ENCODE data around the gene DIO3. TPM values are rescaled to one million over a fixed set of nuclear protein-coding genes. Genes with fewer than 3 reads are reported as not detected.

The DIO3 gene
- total and polyA plus RNA-seq, 4 donors = 0.91 to 7.1 (median 1.4) TPM

GRCh38 chr14:101520621-101521472, 40.4 kb upstream of the DIO3 start:
- peak overlapping the region in 1 of 2 donors; percentile 51 for H3K27ac ChIP-seq (ENCODE audit: low read depth in 1 of 2, low read length in 1 of 2)
- WGBS, 2 donors = 77 to 88% methylated on average over 30 of the region's 30 CpGs

GRCh38 chr14:101521473-101521915, 39.8 kb upstream of the DIO3 start:
- 64 to 73% methylated on average over 17 of the region's 17 CpGs for WGBS, 2 donors
- Histone ChIP-seq H3K9ac (ENCODE audit: insufficient read depth in 1 of 2, low read length in 2 of 2) (no peak overlapping the region), H3K4me3 (no peak overlapping the region), H3K36me3 (ENCODE audit: control insufficient read depth in 4 of 4, insufficient read depth in 4 of 4, low read length in 4 of 4) (no peaks in the 10 kb centered on the region), H3K4me1 (ENCODE audit: control insufficient read depth in 5 of 5, insufficient read depth in 5 of 5, low read length in 5 of 5) (peaks cover 0 to 40% (median 11%) of the 10 kb centered on the region in 5 donors), H3K9me3 (ENCODE audit: control insufficient read depth in 4 of 4, insufficient read depth in 3 of 4, low read length in 3 of 4) (peaks cover 0 to under 1% (median 0%) of the 10 kb centered on the region in 4 donors), H3K27me3 (ENCODE audit: control insufficient read depth in 3 of 3, insufficient read depth in 3 of 3, low read length in 2 of 3) (no peaks in the 10 kb centered on the region), H3K27ac (ENCODE audit: low read depth in 1 of 2, low read length in 1 of 2) (peak overlapping the region in 1 of 2 donors; percentile 26)
- ATAC-seq (ENCODE audit: insufficient read depth, low FRiP score) = no peak
- TF ChIP-seq CTCF (IDR thresholded peaks at IDR 0.05; ENCODE audit: control extremely low read depth, extremely low read depth) = no peak
- no peak for DNase-seq

More at GRCh38 chr14:101520621-101521472, 40.4 kb upstream of the DIO3 start:
- H3K4me3 ChIP-seq = no peak overlapping the region
- no peak overlapping the region for H3K9ac ChIP-seq (ENCODE audit: insufficient read depth in 1 of 2, low read length in 2 of 2)
- ATAC-seq (ENCODE audit: insufficient read depth, low FRiP score) (no peak), DNase-seq (peak; percentile 70 to 90 (median 75))
- no peak for TF ChIP-seq CTCF (IDR thresholded peaks at IDR 0.05; ENCODE audit: control extremely low read depth, extremely low read depth)
- peaks cover 0 to 40% (median 11%) of the 10 kb centered on the region in 5 donors for H3K4me1 ChIP-seq (ENCODE audit: control insufficient read depth in 5 of 5, insufficient read depth in 5 of 5, low read length in 5 of 5)
- peaks cover 0 to 4% (median 0%) of the 10 kb centered on the region in 4 donors for H3K9me3 ChIP-seq (ENCODE audit: control insufficient read depth in 4 of 4, insufficient read depth in 3 of 4, low read length in 3 of 4)
- H3K27me3 ChIP-seq (ENCODE audit: control insufficient read depth in 3 of 3, insufficient read depth in 3 of 3, low read length in 2 of 3) = no peaks in the 10 kb centered on the region
- H3K36me3 ChIP-seq (ENCODE audit: control insufficient read depth in 4 of 4, insufficient read depth in 4 of 4, low read length in 4 of 4) = no peaks in the 10 kb centered on the region

GRCh38 chr14:101521978-101522377, 39.3 kb upstream of the DIO3 start:
- TF ChIP-seq CTCF (IDR thresholded peaks at IDR 0.05; ENCODE audit: control extremely low read depth, extremely low read depth) = no peak
- ATAC-seq (ENCODE audit: insufficient read depth, low FRiP score) = no peak
- 81 to 86% methylated on average over 8 of the region's 8 CpGs for WGBS, 2 donors
- peaks cover 0 to 37% (median 11%) of the 10 kb centered on the region in 5 donors for H3K4me1 ChIP-seq (ENCODE audit: control insufficient read depth in 5 of 5, insufficient read depth in 5 of 5, low read length in 5 of 5)
- H3K4me3 ChIP-seq = no peak overlapping the region
- no peaks in the 10 kb centered on the region for H3K9me3 ChIP-seq (ENCODE audit: control insufficient read depth in 4 of 4, insufficient read depth in 3 of 4, low read length in 3 of 4)
- DNase-seq = no peak
- H3K9ac ChIP-seq (ENCODE audit: insufficient read depth in 1 of 2, low read length in 2 of 2) = no peak overlapping the region
- H3K36me3 ChIP-seq (ENCODE audit: control insufficient read depth in 4 of 4, insufficient read depth in 4 of 4, low read length in 4 of 4) = no peaks in the 10 kb centered on the region
- no peaks in the 10 kb centered on the region for H3K27me3 ChIP-seq (ENCODE audit: control insufficient read depth in 3 of 3, insufficient read depth in 3 of 3, low read length in 2 of 3)
- H3K27ac ChIP-seq (ENCODE audit: low read depth in 1 of 2, low read length in 1 of 2) = peak overlapping the region in 1 of 2 donors; percentile 26
